GM19025 (cell line): ENCODE results near the gene CLSTN2.

Experiments used
- ATAC-seq: cut with Tn5 transposase; IDR thresholded peaks from one replicate; pipeline ENCODE4 v1.9.1; 2021; ENCODE audit warnings: mild to moderate bottlenecking, low read depth, moderate library complexity; ENCODE audit not compliant: unreplicated experiment

The CLSTN2 gene

GRCh38 chr3:140360332-140360731 is 425.3 kb downstream of the CLSTN2 start:
- ATAC-seq = no peak

DNA sequence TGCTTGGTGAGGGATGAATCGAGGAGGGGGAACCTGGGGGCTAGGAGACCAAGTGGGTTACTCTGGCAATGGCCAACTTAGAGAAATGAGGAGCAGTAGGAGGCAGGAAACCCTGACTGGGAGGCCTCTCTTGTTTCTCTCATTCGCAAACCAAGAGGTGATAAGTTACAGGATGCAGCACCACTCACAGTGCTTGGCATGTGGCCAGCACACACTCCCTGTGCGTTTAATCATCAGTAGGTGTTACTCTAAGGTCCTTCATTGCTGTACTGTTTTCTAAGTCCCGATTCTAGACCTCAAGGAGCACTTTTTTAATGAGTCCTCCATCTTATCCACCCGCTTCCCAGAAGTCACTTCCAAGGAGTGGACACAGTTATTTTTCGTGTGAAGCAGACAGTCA is 428.8 kb downstream of the CLSTN2 start:
- ATAC-seq = no peak

DNA sequence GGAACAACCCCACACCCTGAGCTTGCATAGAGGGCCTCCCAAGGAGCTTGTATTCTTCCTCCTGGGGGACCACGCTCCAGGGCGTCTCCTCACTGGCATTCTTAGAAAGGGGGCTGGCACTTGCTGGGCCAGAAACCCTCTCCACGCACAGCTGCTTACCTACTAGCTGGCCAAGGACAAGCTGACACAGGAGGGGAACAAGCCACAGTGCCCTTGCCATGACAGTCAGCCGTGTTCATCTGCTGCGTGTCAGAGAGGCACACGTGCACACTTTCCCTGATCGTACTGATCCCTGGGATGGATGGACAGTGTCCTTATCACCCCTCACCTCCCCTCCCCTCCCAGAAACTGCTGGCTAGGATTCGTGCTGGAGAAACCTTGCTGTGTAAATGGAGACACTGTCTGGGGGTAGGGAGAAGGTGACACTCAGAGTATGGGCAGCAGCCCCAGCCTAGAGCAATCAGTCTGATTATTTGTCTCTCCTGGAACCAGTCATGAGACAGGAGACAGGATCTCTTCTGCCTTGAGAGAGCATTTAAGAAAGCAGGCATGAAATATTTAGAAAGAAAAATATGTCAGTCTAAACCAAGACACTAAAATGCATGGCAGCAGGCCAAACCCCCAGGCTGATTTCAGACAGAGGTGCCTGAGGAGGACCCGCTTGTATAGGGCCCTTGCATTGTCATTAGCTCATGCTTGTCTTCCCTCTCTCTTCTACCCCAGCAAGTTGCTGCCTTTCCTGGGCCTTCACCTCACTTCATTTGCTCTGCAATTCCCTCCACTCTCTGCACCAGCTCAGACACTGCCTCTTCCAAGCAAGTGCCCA is 431.1 kb downstream of the CLSTN2 start:
- ATAC-seq = no peak

GRCh38 chr3:140368223-140368811 is 433.3 kb downstream of the CLSTN2 start:
- ATAC-seq = no peak

DNA sequence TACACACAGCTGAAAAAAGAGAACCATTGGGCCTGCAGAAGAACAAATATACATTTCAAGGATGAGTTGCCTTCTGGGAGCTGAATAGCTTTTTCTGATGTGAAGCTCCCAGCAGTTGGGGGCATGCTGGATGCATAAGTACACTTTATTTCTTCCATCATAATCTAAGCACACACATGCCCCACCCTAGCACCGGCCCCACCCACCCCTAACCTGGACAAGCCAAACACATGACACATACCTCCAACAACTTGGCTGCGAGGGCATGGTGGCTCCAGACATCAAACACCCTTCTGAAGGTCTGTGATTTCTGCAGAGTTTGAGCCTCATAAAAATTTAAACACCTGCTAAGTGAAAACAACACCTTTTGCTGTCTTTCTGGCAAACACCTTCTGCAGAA is 435.7 kb downstream of the CLSTN2 start:
- ATAC-seq = no peak

DNA sequence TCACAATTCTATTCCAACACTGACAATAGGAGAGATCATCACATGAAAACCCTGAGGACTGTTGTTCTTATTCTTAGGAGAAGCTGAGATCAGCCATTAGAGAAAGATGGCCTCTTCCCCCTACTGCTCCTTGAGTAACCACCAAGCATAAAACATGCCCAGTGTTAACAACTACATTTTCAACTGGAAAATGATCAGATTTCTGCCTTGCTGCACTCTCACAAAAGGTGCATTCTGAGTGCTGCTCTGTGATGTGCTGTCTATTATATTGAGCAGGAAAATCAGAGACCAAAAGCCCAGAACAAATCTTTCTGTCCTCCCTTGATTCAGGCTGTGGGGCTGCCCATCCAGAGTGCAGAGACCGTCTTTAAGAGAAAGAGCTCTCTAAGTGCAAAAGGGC is 438.2 kb downstream of the CLSTN2 start:
- no peak for ATAC-seq

DNA sequence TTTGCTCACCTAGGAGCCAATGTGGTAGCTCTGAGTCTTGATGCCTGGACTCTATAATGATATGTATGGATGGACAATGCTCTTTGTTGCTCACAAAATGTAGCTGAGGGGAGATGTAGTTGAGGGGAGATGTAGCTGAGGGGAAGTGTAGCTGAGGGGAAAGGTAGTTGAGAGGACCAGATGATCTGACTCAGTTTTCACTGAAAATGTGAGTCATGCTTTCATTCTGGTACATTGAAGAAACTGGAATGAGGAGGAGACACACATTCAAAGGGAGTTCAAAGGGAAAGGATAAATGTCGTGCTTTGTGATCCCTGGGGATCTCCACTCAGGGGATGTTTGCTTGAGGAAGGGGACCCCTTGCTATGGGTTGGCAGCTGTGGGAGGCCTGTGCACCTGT is 440.0 kb downstream of the CLSTN2 start:
- no peak for ATAC-seq

- ATAC-seq = no peak
Observed at GRCh38 chr3:140376136-140376889, 441.3 kb downstream of the CLSTN2 start.

DNA sequence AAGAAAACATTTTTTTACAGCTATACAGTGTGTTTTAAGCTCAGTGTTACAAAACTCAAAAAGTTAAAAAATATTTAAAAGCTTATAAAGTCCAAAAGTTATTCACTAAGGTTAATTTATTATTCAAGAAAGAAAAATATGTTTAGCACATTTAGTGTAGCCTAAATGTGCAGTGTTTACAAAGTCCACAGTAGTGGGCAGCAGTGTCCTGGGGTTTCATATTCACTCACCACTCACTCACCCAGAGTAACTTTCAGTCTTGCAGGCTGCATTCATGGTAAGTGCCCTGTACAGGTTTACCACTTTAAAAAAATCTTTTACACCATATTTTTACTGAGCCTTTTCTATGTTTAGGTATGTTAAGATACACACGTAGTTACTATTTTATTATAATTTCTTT is 442.7 kb downstream of the CLSTN2 start:
- ATAC-seq = no peak

DNA sequence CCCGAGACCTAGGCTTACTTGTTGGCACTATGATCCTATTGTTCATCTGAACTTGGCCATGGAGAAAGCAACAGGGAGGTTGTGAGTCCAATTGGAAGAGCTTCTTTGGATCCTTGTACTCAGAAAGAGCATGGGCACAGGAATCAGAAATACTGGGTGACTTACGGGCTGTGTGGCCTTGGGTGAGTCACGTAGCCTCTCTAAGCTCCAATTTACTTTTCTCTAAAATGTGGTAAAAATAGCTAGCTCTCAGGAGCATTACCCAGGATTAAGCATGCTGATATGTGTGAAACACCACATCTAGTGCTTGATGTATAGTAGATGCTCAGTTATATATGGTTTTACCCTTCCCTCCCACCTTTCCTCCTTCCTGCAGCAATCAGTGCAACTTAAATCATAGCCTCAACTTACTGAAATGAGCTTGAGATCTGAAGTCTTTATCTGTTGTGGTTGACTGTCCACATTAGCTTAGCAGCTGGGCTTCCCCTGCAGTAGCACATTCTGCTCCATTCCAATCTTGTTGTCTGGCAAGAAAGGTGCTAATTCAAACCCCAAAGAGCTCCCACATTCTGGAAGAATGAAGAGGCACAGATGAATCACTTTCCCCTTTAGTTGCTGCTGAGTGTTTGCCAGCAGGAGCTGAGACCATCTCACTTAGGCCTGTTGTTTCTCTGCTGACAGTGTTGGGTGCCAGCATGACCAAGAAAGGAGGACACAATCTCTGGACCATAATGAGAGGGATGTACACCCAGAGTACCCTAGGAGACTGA is 443.8 kb downstream of the CLSTN2 start:
- no peak for ATAC-seq

- no peak for ATAC-seq
Observed at GRCh38 chr3:140384028-140384771, 449.2 kb downstream of the CLSTN2 start.

- ATAC-seq = no peak
Observed at GRCh38 chr3:140384876-140385275, 449.9 kb downstream of the CLSTN2 start.

GRCh38 chr3:140386357-140387100 is 451.5 kb downstream of the CLSTN2 start:
- ATAC-seq = no peak

DNA sequence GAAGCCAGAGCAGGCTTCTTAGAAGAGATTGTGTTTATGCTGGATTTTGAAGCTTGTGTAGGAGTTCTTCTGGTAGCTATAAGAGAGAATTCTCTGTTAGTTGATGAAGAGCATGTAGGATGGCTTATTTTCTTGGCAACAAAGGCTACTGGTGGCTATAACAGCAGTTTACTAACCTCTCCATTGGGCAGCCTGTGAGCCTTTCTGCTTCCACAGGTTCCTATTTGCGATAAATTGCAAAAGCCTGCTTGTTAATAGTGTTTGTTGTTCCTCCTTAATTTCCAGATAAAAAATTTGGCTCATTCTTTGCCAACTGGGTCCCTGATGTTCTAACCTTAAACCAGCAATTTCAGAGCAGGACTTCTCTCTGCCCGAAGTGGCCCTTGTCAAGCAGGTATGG is 452.3 kb downstream of the CLSTN2 start:
- no peak for ATAC-seq

DNA sequence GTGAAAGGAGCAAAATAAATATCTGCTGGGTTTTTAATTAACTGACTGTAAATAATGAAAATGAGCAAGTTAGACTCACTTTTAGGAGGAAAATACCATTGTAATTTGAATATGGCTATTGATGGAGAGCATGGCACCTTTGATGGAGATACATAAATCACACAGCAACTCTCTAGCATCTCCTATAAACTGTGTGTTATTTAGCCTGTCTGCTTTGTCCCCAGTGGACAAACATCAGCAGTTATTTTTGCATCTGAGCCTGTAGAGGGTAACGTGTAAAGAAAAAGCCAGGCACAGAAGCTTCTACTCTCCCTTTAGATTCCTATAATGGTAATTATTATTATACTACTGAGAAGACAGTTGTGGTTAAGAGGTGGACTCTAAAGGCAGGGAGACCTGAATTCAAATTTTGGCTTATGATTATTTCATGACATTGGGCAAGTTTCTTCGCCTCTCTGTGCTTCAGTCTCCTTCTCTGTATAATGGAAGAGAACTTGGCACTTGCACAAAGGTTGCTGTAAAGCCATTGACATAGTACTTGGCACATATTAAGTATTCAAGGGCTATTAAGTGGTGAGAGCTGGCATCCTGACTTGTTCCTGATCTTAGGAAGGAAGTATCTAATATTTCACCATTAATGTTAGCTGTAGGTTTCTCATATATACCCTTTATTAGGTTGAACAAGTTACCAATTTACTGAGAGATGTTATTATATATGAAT is 453.4 kb downstream of the CLSTN2 start:
- no peak for ATAC-seq

DNA sequence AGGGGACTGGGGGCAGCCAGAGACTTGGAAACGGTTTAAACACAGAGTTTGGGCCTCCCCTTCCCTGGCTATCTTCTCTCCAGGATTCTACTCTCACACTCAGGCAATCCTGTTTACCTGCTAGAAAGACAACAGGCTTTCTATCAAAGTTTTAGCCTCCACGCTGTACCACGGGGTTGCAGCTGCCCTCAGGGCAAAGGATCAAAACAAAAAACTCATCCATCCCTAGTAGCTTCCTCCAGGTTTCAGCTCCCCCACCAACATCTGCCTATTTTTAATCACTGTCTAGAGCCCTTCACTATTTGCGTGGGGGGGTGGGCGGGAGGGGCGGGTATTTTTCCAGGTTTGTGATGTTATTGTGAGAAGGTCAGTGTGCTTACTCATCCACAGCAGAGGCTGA is 456.1 kb downstream of the CLSTN2 start:
- no peak for ATAC-seq

GRCh38 chr3:140394488-140395133 is 459.6 kb downstream of the CLSTN2 start:
- no peak for ATAC-seq
